ENCODE results near the gene LMCD1. TPM values are rescaled to one million over a fixed set of nuclear protein-coding genes. Genes with fewer than 3 reads are reported as not detected.

The LMCD1 gene
- total and polyA plus RNA-seq, 2 donors (not counting 1 experiment from before 2014, with no cell fraction given): 1.4 to 4.9 TPM

DNA sequence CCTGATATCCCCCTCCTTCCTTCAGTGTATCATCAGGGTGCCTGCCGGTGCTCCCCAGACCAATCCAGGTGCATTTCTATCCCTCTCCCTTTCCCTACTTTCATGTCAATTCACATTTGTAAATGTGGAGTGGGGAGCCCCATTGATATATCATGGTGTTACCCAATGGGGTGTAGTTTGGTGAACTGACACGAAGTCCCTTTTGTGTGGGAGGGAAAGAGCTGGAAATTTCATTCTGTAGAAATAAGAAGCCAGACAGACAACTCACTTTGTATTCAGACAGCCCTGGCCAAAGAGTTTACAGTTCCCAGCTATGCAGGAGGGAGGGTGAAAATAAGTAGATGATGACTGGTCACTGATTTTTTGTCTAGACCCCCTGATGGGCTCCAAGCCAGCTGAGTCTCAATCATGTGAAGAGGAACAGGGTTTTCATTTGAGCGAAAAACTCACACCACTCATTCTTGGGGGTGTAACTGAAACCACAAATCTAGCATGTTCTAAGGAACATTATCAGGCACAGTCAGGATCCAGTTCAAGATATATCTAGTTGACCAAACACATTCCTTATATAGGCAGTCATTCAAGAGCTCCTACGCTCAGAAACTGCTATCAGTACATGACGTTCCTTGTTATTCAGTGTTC, 58.9 kb downstream of the LMCD1 start:
- Histone ChIP-seq H3K36me3 (replicated peaks in 1 of 2; ENCODE audit: control extremely low read depth in 1 of 2, control insufficient read depth in 1 of 2, extremely low read depth in 1 of 2, insufficient read depth in 2 of 2, low read length in 1 of 2) (no peaks in the 10 kb centered on the region), H3K4me3 (ENCODE audit: control extremely low read depth in 1 of 5, extremely low read depth in 1 of 5, insufficient read depth in 1 of 5, low read depth in 2 of 5, low read length in 4 of 5) (no peak overlapping the region), H3K27me3 (replicated peaks in 1 of 4; ENCODE audit: control extremely low read depth in 1 of 4, control insufficient read depth in 3 of 4, insufficient read depth in 4 of 4, low read length in 3 of 4) (no peaks in the 10 kb centered on the region), H3K27ac (ENCODE audit: low read length in 2 of 2) (no peak overlapping the region), H3K9me3 (ENCODE audit: control extremely low read depth in 1 of 3, control insufficient read depth in 2 of 3, insufficient read depth in 1 of 3, low read length in 2 of 3) (peaks cover 0 to 4% (median 0%) of the 10 kb centered on the region in 3 donors), H2AFZ (ENCODE audit: insufficient read depth, low read depth, low read length, poor library complexity, severe bottlenecking) (no peak overlapping the region), H3K4me2 (replicated peaks; ENCODE audit: low read depth, low read length, poor library complexity, severe bottlenecking) (no peak overlapping the region), H4K20me1 (ENCODE audit: control insufficient read depth, insufficient read depth, low read length, poor library complexity, severe bottlenecking) (no peaks in the 10 kb centered on the region), H3K9ac (ENCODE audit: low read length) (no peak overlapping the region), H3K79me2 (ENCODE audit: control insufficient read depth, insufficient read depth, low read length) (no peaks in the 10 kb centered on the region), H3K4me1 (ENCODE audit: control insufficient read depth in 2 of 2, insufficient read depth in 2 of 2, low read length in 2 of 2) (no peaks in the 10 kb centered on the region)
- Mint-ChIP-seq H3K9me3 (ENCODE audit: insufficient read depth) (no peaks in the 10 kb centered on the region), H3K27ac (no peak overlapping the region), H3K4me3 (no peak overlapping the region), H3K27me3 (no peaks in the 10 kb centered on the region), H3K4me1 (no peaks in the 10 kb centered on the region)
- no peak for TF ChIP-seq EZH2 (IDR thresholded peaks at IDR 0.05; ENCODE audit: borderline replicate concordance, insufficient read depth, low read depth, low read length, poor library complexity, severe bottlenecking)
- TF ChIP-seq, protein P1, sequence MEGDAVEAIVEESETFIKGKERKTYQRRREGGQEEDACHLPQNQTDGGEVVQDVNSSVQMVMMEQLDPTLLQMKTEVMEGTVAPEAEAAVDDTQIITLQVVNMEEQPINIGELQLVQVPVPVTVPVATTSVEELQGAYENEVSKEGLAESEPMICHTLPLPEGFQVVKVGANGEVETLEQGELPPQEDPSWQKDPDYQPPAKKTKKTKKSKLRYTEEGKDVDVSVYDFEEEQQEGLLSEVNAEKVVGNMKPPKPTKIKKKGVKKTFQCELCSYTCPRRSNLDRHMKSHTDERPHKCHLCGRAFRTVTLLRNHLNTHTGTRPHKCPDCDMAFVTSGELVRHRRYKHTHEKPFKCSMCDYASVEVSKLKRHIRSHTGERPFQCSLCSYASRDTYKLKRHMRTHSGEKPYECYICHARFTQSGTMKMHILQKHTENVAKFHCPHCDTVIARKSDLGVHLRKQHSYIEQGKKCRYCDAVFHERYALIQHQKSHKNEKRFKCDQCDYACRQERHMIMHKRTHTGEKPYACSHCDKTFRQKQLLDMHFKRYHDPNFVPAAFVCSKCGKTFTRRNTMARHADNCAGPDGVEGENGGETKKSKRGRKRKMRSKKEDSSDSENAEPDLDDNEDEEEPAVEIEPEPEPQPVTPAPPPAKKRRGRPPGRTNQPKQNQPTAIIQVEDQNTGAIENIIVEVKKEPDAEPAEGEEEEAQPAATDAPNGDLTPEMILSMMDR (IDR thresholded peaks at IDR 0.05): no peak
- DNase-seq (no peak), ATAC-seq (ENCODE audit: low read depth) (no peak)
- CTCF ChIA-PET: interaction anchor here (1.5 kb wide), 1 partner anchor 8 kb away, joined by 3 read pairs; no protein-coding TSS in a partner anchor
- intact Hi-C loops (cut with micrococcal nuclease): no loop called here
- 100% methylated on average over 1 of the region's 5 CpGs for WGBS (ENCODE audit: insufficient coverage)
- POLR2A ChIA-PET: no interaction called here

DNA sequence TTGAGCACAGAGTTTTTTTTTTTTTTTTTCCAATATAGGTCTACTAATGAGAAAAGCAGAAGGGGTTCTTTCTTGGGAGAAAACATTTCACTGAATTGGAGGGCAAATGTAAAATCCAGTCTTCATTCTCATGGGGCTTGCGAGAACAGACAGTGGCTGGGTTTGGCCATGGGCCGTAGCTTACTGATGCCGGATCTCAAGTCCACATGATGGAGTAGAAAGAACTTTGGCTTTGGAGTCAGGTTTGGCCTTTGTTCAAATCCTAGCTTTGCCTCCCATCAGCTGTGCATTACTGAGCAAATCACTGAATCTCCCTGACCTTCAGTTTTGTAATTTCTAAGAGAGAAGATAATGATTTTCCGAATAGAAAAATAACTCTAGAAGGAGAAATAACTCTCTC, 59.7 kb downstream of the LMCD1 start:
- no peaks in the 10 kb centered on the region for H3K79me2 ChIP-seq (ENCODE audit: control insufficient read depth, insufficient read depth, low read length)
- intact Hi-C loops (cut with micrococcal nuclease): no loop called here
- no peak for TF ChIP-seq EZH2 (IDR thresholded peaks at IDR 0.05; ENCODE audit: borderline replicate concordance, insufficient read depth, low read depth, low read length, poor library complexity, severe bottlenecking)
- TF ChIP-seq, protein P1 (IDR thresholded peaks at IDR 0.05): no peak
- Mint-ChIP-seq H3K4me3 (no peak overlapping the region), H3K4me1 (no peaks in the 10 kb centered on the region), H3K9me3 (ENCODE audit: insufficient read depth) (no peaks in the 10 kb centered on the region), H3K27ac (no peak overlapping the region), H3K27me3 (no peaks in the 10 kb centered on the region)
- ATAC-seq (ENCODE audit: low read depth) (no peak), DNase-seq (no peak)
- H3K4me1 ChIP-seq (ENCODE audit: control insufficient read depth in 2 of 2, insufficient read depth in 2 of 2, low read length in 2 of 2): no peaks in the 10 kb centered on the region
- ChIA-PET POLR2A (no interaction called here), CTCF (no interaction called here)
- no peaks in the 10 kb centered on the region for H3K36me3 ChIP-seq (replicated peaks in 1 of 2; ENCODE audit: control extremely low read depth in 1 of 2, control insufficient read depth in 1 of 2, extremely low read depth in 1 of 2, insufficient read depth in 2 of 2, low read length in 1 of 2)
- WGBS (ENCODE audit: insufficient coverage): 100% methylated on average over 4 of the region's 4 CpGs
- H4K20me1 ChIP-seq (ENCODE audit: control insufficient read depth, insufficient read depth, low read length, poor library complexity, severe bottlenecking): no peaks in the 10 kb centered on the region
- no peak overlapping the region for H3K9ac ChIP-seq (ENCODE audit: low read length)
- no peak overlapping the region for H2AFZ ChIP-seq (ENCODE audit: insufficient read depth, low read depth, low read length, poor library complexity, severe bottlenecking)
- H3K9me3 ChIP-seq (ENCODE audit: control extremely low read depth in 1 of 3, control insufficient read depth in 2 of 3, insufficient read depth in 1 of 3, low read length in 2 of 3): peaks cover 0 to 4% (median 0%) of the 10 kb centered on the region in 3 donors
- no peaks in the 10 kb centered on the region for H3K27me3 ChIP-seq (replicated peaks in 1 of 4; ENCODE audit: control extremely low read depth in 1 of 4, control insufficient read depth in 3 of 4, insufficient read depth in 4 of 4, low read length in 3 of 4)
- H3K27ac ChIP-seq (ENCODE audit: low read length in 2 of 2): no peak overlapping the region
- H3K4me2 ChIP-seq (replicated peaks; ENCODE audit: low read depth, low read length, poor library complexity, severe bottlenecking): no peak overlapping the region
- no peak overlapping the region for H3K4me3 ChIP-seq (ENCODE audit: control extremely low read depth in 1 of 5, extremely low read depth in 1 of 5, insufficient read depth in 1 of 5, low read depth in 2 of 5, low read length in 4 of 5)
